K562 (cell line): Measurements from ENCODE around the gene POU2F1. TPM values are rescaled to one million over a fixed set of nuclear protein-coding genes. Genes with fewer than 3 reads are reported as not detected.

ENCODE experiments used
- ATAC-seq: fragments of 200-7000 bp; cut with Tn5 transposase; 3 replicates; pipeline ENCODE4 v1.9.1; 2020; ENCODE audit warnings: moderate library complexity
- BruUV-seq: library from RNA; stranded (reverse); fragments of 400-500 nt; replicated peaks from 2 replicates; lab custom pipeline; 2021; lab: Mats Ljungman, UMichigan
- CTCF ChIA-PET: fragments of 300-600 bp; formaldehyde crosslinking; extraction: SDS; loops from one replicate; lab custom pipeline; 2021; ENCODE audit warnings: low intra/inter-chr PET ratio; lab: Yijun Ruan, JAX
- POLR2A ChIA-PET: fragments of 300-600, 350-650 bp; sonication (Branson Sonifier 250); formaldehyde crosslinking; extraction: SDS; loops from one replicate; lab custom pipeline; 2021; ENCODE audit warnings: antibody characterized with exemption, inconsistent platforms; lab: Yijun Ruan, JAX
- DNase-seq, 4 experiments: peaks; one replicate each; pipeline versions ENCODE4 v3.0.0 to v3.0.0-alpha.2; 2011 to 2018; ENCODE audit warnings: low spot score in 3 of 4, mixed read lengths in 3 of 4; ENCODE audit errors: extremely low read depth in 1 of 4
- FAIRE-seq: peaks from 2 replicates; lab custom pipeline; 2011; peaks lifted over from hg19 to GRCh38; lab: Jason Lieb, UNC
- H2AFZ ChIP-seq: 2 replicates; pipeline ENCODE4 v1.6.0; 2011; ENCODE audit warnings: low read depth, low read length, control low read depth, inconsistent platforms
- H3K27ac ChIP-seq: fragments of 200-600 bp; 3 replicates; pipeline ENCODE4 v1.8.0; 2011; ENCODE audit warnings: low read depth, mild to moderate bottlenecking, control low read depth, inconsistent platforms, low read length, moderate library complexity, mixed read lengths; ENCODE audit errors: extremely low read depth
- H3K27me3 ChIP-seq, 2 experiments: fragments of 300-600 bp in 1 of 2; 2 replicates in 1 of 2; 3 replicates in 1 of 2; pipeline versions ENCODE4 v1.6.0 to v1.8.0; 2011; ENCODE audit warnings: inconsistent platforms in 2 of 2, low read length in 2 of 2, mild to moderate bottlenecking in 1 of 2, mixed read lengths in 1 of 2, moderate library complexity in 1 of 2; ENCODE audit not compliant: control insufficient read depth in 2 of 2, insufficient read depth in 2 of 2
- H3K36me3 ChIP-seq: fragments of 300-600 bp; 3 replicates; pipeline ENCODE4 v1.8.0; 2011; ENCODE audit warnings: mild to moderate bottlenecking, low read length, inconsistent platforms; ENCODE audit not compliant: control insufficient read depth, insufficient read depth
- H3K4me1 ChIP-seq, 2 experiments: fragments of 200-600 bp in 1 of 2; replicated peaks in 1 of 2; 2 replicates in 1 of 2; 3 replicates in 1 of 2; pipeline versions ENCODE4 v1.5.1 to v1.8.0; 2011; ENCODE audit warnings: inconsistent platforms in 2 of 2, low read length in 2 of 2, mild to moderate bottlenecking in 1 of 2, mixed read lengths in 1 of 2, moderate library complexity in 1 of 2; ENCODE audit not compliant: control insufficient read depth in 2 of 2, insufficient read depth in 2 of 2
- H3K4me2 ChIP-seq: 2 replicates; pipeline ENCODE4 v1.6.1; 2011; ENCODE audit warnings: low read length, control low read depth, inconsistent platforms, mixed read lengths; ENCODE audit not compliant: insufficient read depth
- H3K4me3 ChIP-seq: fragments of 200-600 bp; sonication (generic), shearing (Covaris generic); 2 replicates; pipeline ENCODE4 v1.5.1; 2016; ENCODE audit warnings: control low read depth, inconsistent platforms
- H3K79me2 ChIP-seq: fragments of 200-600 bp; 3 replicates; pipeline ENCODE4 v1.8.0; 2011; ENCODE audit warnings: low read length, inconsistent platforms; ENCODE audit not compliant: control insufficient read depth, insufficient read depth
- H3K9ac ChIP-seq, 2 experiments: 2 replicates each; pipeline versions ENCODE4 v1.6.0 to v1.6.1; 2011; ENCODE audit warnings: low read depth in 2 of 2, low read length in 2 of 2, control low read depth in 1 of 2, inconsistent platforms in 1 of 2, mild to moderate bottlenecking in 1 of 2, mixed read lengths in 1 of 2; ENCODE audit not compliant: insufficient read depth in 1 of 2
- H3K9me1 ChIP-seq: one replicate; pipeline ENCODE4 v1.6.0; 2011; ENCODE audit warnings: inconsistent platforms, mild to moderate bottlenecking, low read length, moderate library complexity; ENCODE audit not compliant: control insufficient read depth, insufficient read depth
- H3K9me3 ChIP-seq: replicated peaks from 2 replicates; pipeline ENCODE4 v1.5.1; 2011; ENCODE audit warnings: low read depth, low read length, inconsistent platforms; ENCODE audit not compliant: control insufficient read depth, insufficient read depth
- H4K20me1 ChIP-seq: replicated peaks from 2 replicates; pipeline ENCODE4 v1.6.1; 2011; ENCODE audit warnings: low read length, inconsistent platforms, mixed read lengths; ENCODE audit not compliant: control insufficient read depth, insufficient read depth
- ETS2 ChIP-seq: IDR thresholded peaks from 2 replicates; pipeline ENCODE4 v1.6.1; 2016; ENCODE audit warnings: borderline replicate concordance, missing genetic modification characterization, mild to moderate bottlenecking, moderate library complexity, missing compliant biosample characterization; ENCODE audit not compliant: poor library complexity, severe bottlenecking
- HEY1 ChIP-seq: fragments of 250-450 bp; sonication (Bioruptor Pico); IDR thresholded peaks from 2 replicates; pipeline ENCODE4 v1.5.0; 2020; ENCODE audit warnings: mild to moderate bottlenecking, moderate library complexity, borderline replicate concordance
- TAF15 ChIP-seq: fragments of 200-400 bp; formaldehyde crosslinking; IDR thresholded peaks from 2 replicates; pipeline ENCODE4 v1.6.1; 2017; ENCODE audit warnings: mild to moderate bottlenecking, low read depth, low read length, moderate library complexity
- WGBS: fragments of 100-300 bp; shearing (Covaris generic); methylation state at CpG from one replicate; pipeline ENCODE4 v1.1.6; 2016; ENCODE audit warnings: low coverage, mixed read lengths; ENCODE audit not compliant: insufficient coverage; ENCODE audit errors: missing lambda C conversion rate; 5-methylcytosine and 5-hydroxymethylcytosine counted together
- in situ Hi-C: fragments of 300-500 bp; cut with MboI; formaldehyde crosslinking; loops from 4 replicates; pipeline ENCODE4 v1.15.0; 2018; ENCODE audit warnings: inconsistent platforms, mixed read lengths
- intact Hi-C: fragments of 100-400 bp; cut with micrococcal nuclease; formaldehyde crosslinking; loops from 2 replicates; pipeline ENCODE4 v1.14.2; 2022
- polyA plus RNA-seq, 8 experiments: library from polyadenylated mRNA; depleted of rRNA in 4 of 8; stranded (reverse) in 5 of 8; unstranded in 3 of 8; fragments of >200 nt; fragmentation: Nextera tagmentation in 2 of 8; fragmentation: Illumina TruSeq in 1 of 8; extraction: Ambion mirVana in 2 of 8; extraction: Trizol in 1 of 8; gene quantifications; 2 replicates each; pipeline versions ENCODE4 v1.2.1 to v1.2.3, GENCODE V29; 2011 to 2014; ENCODE audit warnings: inconsistent platforms in 1 of 8, missing spikeins in 1 of 8
- total RNA-seq, 7 experiments: library from RNA; depleted of rRNA in 6 of 7; stranded (reverse); fragments of >200 nt in 6 of 7; fragmentation: Illumina TruSeq in 2 of 7; extraction: Trizol in 2 of 7; gene quantifications; 2 replicates each; pipeline versions ENCODE4 v1.2.1 to v1.2.3, GENCODE V29; 2011 to 2021; ENCODE audit warnings: low replicate concordance in 1 of 7
- TF ChIP-seq, protein P1 (sequence below): fragments of 450-650 bp; IDR thresholded peaks from 2 replicates; pipeline ENCODE4 v1.6.1; 2017; ENCODE audit warnings: mild to moderate bottlenecking, moderate library complexity

The POU2F1 gene
- total and polyA plus RNA-seq, 9 of the 15 experiments (the other 6 are each of a cell fraction or from before 2014, with no cell fraction given): 2.6 to 22.3 (median 8.8) TPM

DNA sequence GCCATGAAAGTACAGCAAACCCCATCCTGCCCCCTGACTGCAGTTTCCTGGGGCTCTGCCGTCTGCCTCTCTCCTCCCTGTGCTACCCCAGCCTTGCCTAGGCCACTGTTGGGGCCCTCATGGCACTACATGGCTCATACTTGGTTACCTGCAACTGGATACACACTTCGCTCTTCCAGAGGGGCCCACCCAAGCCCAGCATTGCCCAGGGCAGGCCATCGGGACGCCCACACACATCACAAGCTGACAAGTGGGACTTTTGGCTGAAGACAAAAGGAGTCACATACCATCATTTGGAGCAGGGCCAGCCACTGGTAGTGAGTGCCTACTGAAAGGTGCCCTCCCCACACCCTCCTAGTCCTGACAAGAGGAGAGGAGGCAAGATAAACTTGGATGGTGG, 214.8 kb downstream of the POU2F1 start:
- H3K4me2 ChIP-seq: no peak overlapping the region
- ATAC-seq: no peak
- no peak for FAIRE-seq
- no peak overlapping the region for H3K27ac ChIP-seq
- peaks cover 2 to 14% of the 10 kb centered on the region in 2 experiments; a peak in 3 of 5 replicates for H3K27me3 ChIP-seq
- no peaks in the 10 kb centered on the region for H3K9me1 ChIP-seq
- no peaks in the 10 kb centered on the region for H3K36me3 ChIP-seq
- peaks cover 0 to 17% of the 10 kb centered on the region in 2 experiments; a peak in 2 of 5 replicates for H3K4me1 ChIP-seq
- no peak overlapping the region for H3K9ac ChIP-seq
- CTCF ChIA-PET: no interaction called here
- H4K20me1 ChIP-seq: no peaks in the 10 kb centered on the region
- intact Hi-C loops: no loop called here
- TF ChIP-seq, protein P1, sequence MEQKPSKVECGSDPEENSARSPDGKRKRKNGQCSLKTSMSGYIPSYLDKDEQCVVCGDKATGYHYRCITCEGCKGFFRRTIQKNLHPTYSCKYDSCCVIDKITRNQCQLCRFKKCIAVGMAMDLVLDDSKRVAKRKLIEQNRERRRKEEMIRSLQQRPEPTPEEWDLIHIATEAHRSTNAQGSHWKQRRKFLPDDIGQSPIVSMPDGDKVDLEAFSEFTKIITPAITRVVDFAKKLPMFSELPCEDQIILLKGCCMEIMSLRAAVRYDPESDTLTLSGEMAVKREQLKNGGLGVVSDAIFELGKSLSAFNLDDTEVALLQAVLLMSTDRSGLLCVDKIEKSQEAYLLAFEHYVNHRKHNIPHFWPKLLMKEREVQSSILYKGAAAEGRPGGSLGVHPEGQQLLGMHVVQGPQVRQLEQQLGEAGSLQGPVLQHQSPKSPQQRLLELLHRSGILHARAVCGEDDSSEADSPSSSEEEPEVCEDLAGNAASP: no peak
- TF ChIP-seq TAF15 (no peak), ETS2 (tag) (no peak), HEY1 (CRISPR knock-in tag) (no peak)
- no peaks in the 10 kb centered on the region for H3K79me2 ChIP-seq
- in situ Hi-C loops: no loop called here
- no peak for DNase-seq
- POLR2A ChIA-PET: no interaction called here
- BruUV-seq: no TSS peak
- no peak overlapping the region for H3K4me3 ChIP-seq
- H2AFZ ChIP-seq: no peak overlapping the region
- no peaks in the 10 kb centered on the region for H3K9me3 ChIP-seq
- 20% methylated on average over 4 of the region's 4 CpGs for WGBS
